ENCODE results near the gene STRN3.
"Not testable (repeated sequence)": the region's sequence is repeated elsewhere in the genome, so short reads cannot be mapped to it uniquely, and the experiment has no call there.

DNA sequence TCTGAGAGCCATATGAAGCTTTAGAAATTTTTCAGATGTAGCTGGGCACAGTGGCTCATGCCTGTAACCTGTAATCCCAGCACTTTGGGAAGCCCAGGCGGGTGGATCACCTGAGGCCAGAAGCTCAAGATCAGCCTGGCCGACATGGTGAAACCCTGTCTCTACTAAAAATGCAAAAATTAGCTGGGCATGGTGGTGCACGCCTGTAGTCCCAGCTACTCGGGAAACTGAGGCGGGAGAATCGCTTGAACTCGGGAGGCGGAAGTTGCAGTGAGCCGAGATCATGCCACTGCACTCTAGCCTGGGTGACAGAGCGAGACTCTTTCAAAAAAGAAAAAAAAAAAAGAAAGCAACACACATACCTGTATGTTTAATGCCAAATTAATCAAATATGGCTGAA lies 16.7 kb upstream of the STRN3 start:
- not testable (repeated sequence) for TF ChIP-seq POLR2A (IDR thresholded peaks at IDR 0.05; ENCODE audit: low read length); GATA1 (IDR thresholded peaks at IDR 0.05; ENCODE audit: low read depth, low read length)

Data from erythroblast (primary cell).